GM18507 (cell line): ENCODE measurements around the gene ITPRID1.
A peak's percentile ranks its signal among the peaks of the same experiment; 100 is the strongest.
"Not testable (repeated sequence)": the region's sequence is repeated elsewhere in the genome, so short reads cannot be mapped to it uniquely, and the experiment has no call there.

Experiments
- DNase-seq: peaks from one replicate; pipeline ENCODE4 v3.0.0; 2011; ENCODE audit warnings: low read depth; ENCODE audit not compliant: insufficient read length; ENCODE audit errors: extremely low spot score
- FAIRE-seq: peaks from 2 replicates; lab custom pipeline; 2011; peaks lifted over from hg19 to GRCh38; lab: Jason Lieb, UNC

The ITPRID1 gene

DNA sequence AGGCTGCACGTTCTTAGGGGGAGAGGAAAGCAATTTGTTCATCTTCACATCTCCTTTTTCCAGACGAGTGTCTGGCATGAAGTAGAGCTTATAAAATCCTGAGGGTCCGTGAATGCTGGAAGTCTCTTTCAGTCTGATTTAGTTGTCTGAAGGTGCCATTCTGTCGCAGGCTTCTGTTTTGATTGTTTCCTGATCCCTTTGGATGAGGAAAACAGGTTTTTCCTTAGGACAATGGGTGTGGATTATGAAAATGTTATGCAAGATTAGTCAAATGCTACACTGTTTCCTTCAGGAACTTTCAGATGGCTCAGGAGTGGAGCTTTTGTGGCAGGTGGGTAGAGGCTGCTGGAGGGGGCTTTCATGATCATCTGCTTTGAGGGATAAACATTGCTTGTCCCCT lies at the start of gene ITPRID1:
ITPRID1 (plus strand) TSS at position 301 of the 400 bp plus-strand sequence. CDS start 38,935 bp downstream, outside the sequence.
- no peak for DNase-seq
- no peak for FAIRE-seq

DNA sequence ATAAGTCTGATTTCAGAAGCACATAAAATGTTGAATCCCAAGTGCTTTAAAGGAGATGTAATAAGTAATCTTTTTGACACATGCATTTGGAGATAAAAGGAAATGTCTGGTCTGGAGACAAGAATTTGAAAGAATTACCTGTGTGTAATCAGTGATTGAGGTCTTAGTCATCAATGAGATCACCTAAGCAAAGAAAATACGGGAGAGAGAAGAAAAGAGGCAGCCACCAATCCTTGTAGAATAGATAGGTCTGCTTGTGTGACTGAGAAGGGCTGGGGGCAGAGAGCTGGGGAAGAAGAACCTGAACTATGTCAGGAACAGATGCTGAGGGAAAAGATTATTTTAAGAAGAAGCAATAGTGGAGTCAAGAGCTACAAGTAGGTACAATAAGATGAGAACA lies 49.3 kb upstream of the ITPRID1 start:
- DNase-seq (no peak), FAIRE-seq (no peak)

DNA sequence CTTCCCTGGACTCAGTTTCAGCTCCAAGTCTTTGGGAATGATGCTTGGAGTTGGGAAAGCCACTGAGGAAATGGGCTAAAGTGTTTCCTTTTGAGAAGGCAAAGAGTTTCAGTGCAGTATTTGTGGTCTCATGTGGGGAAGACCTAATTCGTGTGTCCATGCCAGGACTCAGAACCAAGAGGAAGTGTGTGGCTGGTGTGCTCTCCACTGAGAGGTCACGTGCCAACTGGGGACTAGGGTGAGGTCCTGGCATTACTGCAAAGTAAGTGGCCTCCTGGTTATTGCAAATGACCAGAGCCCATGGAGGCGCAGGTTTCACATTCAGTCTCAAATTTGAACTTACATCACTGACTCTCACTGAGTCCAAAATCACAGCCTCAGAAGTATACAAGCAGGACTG lies 48.6 kb upstream of the ITPRID1 start:
- DNase-seq (no peak), FAIRE-seq (no peak)

GRCh38 chr7:31466036-31466435 lies 47.9 kb upstream of the ITPRID1 start:
- FAIRE-seq (no peak), DNase-seq (no peak)

GRCh38 chr7:31470883-31471282 lies 43.0 kb upstream of the ITPRID1 start:
- not testable (repeated sequence) for FAIRE-seq, DNase-seq

- FAIRE-seq (no peak), DNase-seq (no peak)
These were observed 38.5 kb upstream of the ITPRID1 start for GRCh38 chr7:31475368-31475767.

DNA sequence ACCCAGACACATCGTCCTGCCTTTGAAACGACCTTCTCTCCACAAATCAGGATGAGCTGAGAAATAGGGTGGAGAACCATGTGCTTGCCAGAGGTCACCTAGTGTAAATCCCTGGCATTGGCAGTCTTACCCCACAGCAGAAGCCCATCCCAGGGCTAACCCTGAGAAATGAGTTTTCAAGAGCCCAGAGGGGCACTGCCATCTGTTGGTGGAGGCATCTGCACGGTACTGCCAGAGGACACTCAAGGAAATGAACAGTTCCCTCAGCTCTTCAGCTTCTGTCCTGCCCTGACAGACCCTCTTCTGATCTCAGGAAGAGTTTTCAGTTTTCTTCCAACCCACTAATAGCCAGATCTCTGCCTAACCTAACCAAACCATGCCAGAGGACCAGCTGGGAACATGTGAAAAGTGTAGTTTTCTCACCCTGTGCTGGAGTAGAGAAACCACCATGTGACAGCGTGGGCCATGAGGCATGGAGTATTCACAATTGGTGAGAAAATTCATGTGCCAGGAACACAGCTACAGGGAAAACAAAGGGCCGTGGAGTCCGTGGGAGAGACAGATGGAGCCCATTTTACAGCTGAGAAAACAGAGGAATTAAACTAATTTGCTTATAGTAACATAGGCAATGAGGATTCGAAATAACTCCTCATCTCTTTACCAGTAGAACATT lies 37.7 kb upstream of the ITPRID1 start:
- DNase-seq (no peak), FAIRE-seq (no peak)

GRCh38 chr7:31476941-31477677 lies 36.8 kb upstream of the ITPRID1 start:
- DNase-seq (no peak), FAIRE-seq (no peak)

GRCh38 chr7:31478018-31478417 lies 35.9 kb upstream of the ITPRID1 start:
- DNase-seq (no peak), FAIRE-seq (no peak)

DNA sequence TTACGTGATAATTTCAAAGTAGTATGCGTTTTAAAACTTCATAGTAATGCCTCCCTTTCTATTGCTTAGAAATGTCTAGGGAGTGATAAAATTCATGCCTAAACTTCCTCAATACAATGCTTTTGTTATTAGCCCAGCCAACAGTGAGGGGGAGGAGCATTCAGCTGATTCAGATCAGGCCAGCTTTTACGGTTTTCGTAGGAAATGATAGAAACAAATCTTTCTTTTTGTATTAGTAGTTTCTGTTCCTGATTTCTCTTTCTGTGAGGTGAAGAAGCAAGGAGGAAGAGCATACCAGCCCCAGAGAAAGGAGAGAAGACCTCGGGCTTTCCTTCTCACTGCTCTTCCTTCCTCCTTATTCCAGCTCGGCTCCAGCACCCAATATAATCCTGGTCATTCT lies 35.2 kb upstream of the ITPRID1 start:
- peak; percentile 64 for FAIRE-seq
- no peak for DNase-seq

GRCh38 chr7:31487071-31487470 lies 26.8 kb upstream of the ITPRID1 start:
- DNase-seq (no peak), FAIRE-seq (no peak)

GRCh38 chr7:31487476-31487875 lies 26.4 kb upstream of the ITPRID1 start:
- DNase-seq (no peak), FAIRE-seq (no peak)

GRCh38 chr7:31488562-31489203 lies 25.2 kb upstream of the ITPRID1 start:
- FAIRE-seq (peak; percentile 74), DNase-seq (peak; percentile 49)

DNA sequence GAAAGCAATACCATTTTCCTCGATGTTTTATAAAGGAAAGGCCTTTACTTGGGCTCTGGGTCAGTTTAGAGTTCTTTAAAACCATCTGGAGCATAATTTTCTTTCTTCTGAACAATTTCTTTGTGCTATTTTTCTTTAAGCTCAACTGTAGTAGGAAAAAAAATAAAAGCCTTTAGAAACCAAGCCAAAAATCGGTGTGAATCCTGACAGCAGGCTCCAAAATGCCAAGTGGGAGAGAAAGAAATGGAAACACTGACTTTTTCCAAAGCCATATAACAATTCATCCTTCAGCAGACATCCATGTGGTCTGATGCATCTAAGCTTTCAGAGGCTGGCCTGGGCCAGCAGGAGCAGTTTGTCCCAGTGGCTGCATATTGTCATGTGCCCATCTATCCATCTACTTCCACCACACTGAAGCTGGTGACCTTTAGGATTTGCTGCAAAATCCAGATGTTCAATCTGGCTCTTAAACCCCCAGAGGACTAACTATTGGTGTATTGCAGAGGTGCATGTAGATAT lies 23.0 kb upstream of the ITPRID1 start:
- no peak for FAIRE-seq
- DNase-seq = no peak

- no peak for FAIRE-seq
These were observed 21.8 kb upstream of the ITPRID1 start for GRCh38 chr7:31492086-31492485.

DNA sequence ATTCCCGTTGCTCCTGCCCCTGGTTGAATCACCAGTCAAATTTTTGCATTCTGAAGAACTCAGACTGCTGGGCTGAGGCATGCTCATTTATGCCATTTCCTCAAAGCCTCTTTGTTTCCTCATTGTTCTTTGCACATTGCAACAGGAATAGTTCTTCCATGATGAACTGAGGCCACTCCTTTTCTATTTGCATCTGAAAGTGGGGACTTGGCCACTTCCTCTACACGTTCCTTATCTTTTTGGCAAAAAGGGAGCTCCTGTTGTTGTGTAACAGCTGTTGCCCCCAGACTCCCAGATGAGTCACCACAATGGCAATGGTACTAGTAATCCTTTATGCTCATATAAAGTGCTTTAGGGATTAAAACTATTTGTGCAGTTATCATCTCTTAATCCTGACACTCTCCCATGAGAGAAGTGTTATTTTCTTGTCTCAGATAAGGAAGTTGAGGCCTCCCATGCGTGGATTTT lies 20.1 kb upstream of the ITPRID1 start:
- DNase-seq (no peak), FAIRE-seq (no peak)

More at GRCh38 chr7:31492086-31492485, 21.8 kb upstream of the ITPRID1 start:
- DNase-seq = no peak

DNA sequence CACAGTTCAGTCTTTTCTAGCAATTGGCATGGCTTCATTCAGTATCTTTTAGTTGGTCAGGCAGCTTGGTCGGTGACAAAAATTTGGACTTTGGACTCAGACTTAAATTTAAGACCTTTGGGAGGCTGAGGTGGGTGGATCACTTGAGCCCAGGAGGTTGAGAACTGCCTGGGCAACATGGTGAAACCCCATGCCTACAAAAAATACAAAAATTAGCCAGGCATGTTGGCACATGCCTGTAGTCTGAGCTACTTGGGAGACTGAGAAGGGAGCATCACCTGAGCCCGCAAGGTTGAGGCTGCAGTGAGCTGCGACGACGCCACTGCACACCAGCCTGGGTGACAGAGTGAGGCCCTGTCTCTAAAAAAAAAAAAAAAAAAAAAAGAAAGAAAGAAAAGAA lies 19.5 kb upstream of the ITPRID1 start:
- no peak for FAIRE-seq
- DNase-seq = no peak

DNA sequence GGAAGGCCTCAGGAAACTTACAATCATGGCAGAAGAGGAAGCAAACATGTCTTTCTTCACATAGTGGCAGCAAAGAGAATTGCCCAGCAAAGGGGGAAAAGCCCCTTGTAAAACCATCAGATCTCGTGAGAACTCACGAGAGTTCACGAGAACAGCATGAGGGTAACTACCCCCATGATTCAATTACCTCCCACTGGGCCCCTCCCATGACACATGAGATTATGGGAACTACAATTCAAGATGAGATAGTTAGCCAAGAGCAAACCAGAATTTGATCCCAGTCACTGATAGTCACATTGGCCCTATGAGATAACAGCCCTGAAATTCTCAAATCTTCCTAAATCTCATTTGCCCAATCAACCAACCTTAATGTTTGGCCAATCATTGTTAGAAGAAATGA lies 18.2 kb upstream of the ITPRID1 start:
- DNase-seq (no peak), FAIRE-seq (no peak)

DNA sequence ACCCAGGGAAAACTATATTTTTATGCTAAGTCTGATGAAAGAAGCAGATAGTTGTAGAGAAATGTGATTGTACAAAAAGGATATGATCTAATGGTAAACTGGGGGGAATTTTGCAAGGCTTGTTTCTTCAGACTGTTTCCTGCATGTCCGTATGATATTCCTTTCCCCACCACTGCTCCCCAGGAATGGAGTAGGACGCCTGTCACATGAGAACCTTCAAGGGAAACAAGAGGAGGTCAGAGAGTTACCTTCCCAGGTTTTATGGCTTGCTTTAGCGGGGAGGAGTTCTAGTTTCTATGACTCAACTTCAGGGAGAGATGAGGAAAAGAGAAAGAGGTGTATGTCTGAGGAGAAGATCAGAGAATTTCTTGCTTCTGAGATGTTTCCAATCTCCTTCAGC lies 16.4 kb upstream of the ITPRID1 start:
- no peak for FAIRE-seq
- DNase-seq = no peak

DNA sequence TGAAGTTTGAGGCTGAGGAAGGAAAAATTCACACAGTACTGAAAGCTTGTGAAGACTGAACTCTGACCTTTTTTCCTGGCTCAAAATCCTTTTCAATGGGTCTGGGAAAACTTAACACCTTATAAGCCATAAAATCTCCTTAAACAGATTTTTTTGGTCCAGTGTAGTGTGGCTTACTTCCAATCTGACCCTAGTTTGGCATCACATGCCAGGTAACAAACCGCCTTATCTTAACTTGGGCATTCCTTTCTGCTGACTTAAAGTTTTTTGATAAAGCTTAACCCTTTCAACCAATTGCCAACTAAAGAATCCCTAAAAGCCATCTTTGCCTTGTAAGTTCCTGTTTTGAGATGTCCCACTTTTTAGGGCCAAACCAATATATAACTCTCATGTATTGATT lies 13.2 kb upstream of the ITPRID1 start:
- FAIRE-seq (no peak), DNase-seq (no peak)
